ENCODE results near the gene CRIM1. TPM values are rescaled to one million over a fixed set of nuclear protein-coding genes. Genes with fewer than 3 reads are reported as not detected.

Gene CRIM1
- total RNA-seq, 1 donor from 2014 or later, result 21.7 TPM

GRCh38 chr2:36462311-36462935 is 106.8 kb downstream of the CRIM1 start:
- ATAC-seq, result no peak
- intact Hi-C loops (cut with DNase I), result no loop called here
- no peak for DNase-seq (ENCODE audit: missing footprints)

- ATAC-seq, result no peak
- intact Hi-C loops (cut with DNase I), result no loop called here
- no peak for DNase-seq (ENCODE audit: missing footprints)
These were observed 107.8 kb downstream of the CRIM1 start for GRCh38 chr2:36463365-36463764.

GRCh38 chr2:36464006-36464721 is 108.6 kb downstream of the CRIM1 start:
- no peak for DNase-seq (ENCODE audit: missing footprints)
- ATAC-seq, result no peak
- intact Hi-C loops (cut with DNase I), result no loop called here

- intact Hi-C loops (cut with DNase I), result no loop called here
- no peak for ATAC-seq
- no peak for DNase-seq (ENCODE audit: missing footprints)
These were observed 110.6 kb downstream of the CRIM1 start for GRCh38 chr2:36466135-36466534.

GRCh38 chr2:36468463-36469105 is 113.0 kb downstream of the CRIM1 start:
- intact Hi-C loops (cut with DNase I), result no loop called here
- no peak for ATAC-seq
- DNase-seq (ENCODE audit: missing footprints), result no peak

GRCh38 chr2:36469106-36469477 is 113.5 kb downstream of the CRIM1 start:
- DNase-seq (ENCODE audit: missing footprints) (no peak), ATAC-seq (no peak)
- intact Hi-C loops (cut with DNase I), result no loop called here

GRCh38 chr2:36469710-36470109 is 114.1 kb downstream of the CRIM1 start:
- intact Hi-C loops (cut with DNase I), result no loop called here
- ATAC-seq, result no peak
- no peak for DNase-seq (ENCODE audit: missing footprints)

- ATAC-seq, result no peak
- intact Hi-C loops (cut with DNase I), result no loop called here
These were observed 117.7 kb downstream of the CRIM1 start for GRCh38 chr2:36473230-36473629.

GRCh38 chr2:36476411-36476810 is 120.8 kb downstream of the CRIM1 start:
- ATAC-seq, result no peak
- DNase-seq (ENCODE audit: missing footprints), result no peak
- intact Hi-C loops (cut with DNase I), result no loop called here

More at GRCh38 chr2:36473230-36473629, 117.7 kb downstream of the CRIM1 start:
- no peak for DNase-seq (ENCODE audit: missing footprints)

- ATAC-seq, result no peak
These were observed 121.7 kb downstream of the CRIM1 start for GRCh38 chr2:36477315-36477714.

GRCh38 chr2:36477746-36478145 is 122.2 kb downstream of the CRIM1 start:
- ATAC-seq (no peak), DNase-seq (ENCODE audit: missing footprints) (no peak)
- intact Hi-C loops (cut with DNase I), result no loop called here

More at GRCh38 chr2:36477315-36477714, 121.7 kb downstream of the CRIM1 start:
- intact Hi-C loops (cut with DNase I), result no loop called here
- DNase-seq (ENCODE audit: missing footprints), result no peak

GRCh38 chr2:36478332-36478738 is 122.8 kb downstream of the CRIM1 start:
- ATAC-seq (no peak), DNase-seq (ENCODE audit: missing footprints) (no peak)
- intact Hi-C loops (cut with DNase I), result no loop called here

GRCh38 chr2:36478999-36479398 is 123.4 kb downstream of the CRIM1 start:
- DNase-seq (ENCODE audit: missing footprints) (no peak), ATAC-seq (no peak)
- intact Hi-C loops (cut with DNase I), result no loop called here

GRCh38 chr2:36479406-36479805 is 123.8 kb downstream of the CRIM1 start:
- no peak for DNase-seq (ENCODE audit: missing footprints)
- no peak for ATAC-seq
- intact Hi-C loops (cut with DNase I), result no loop called here

- ATAC-seq (no peak), DNase-seq (ENCODE audit: missing footprints) (no peak)
- intact Hi-C loops (cut with DNase I), result loop anchor here (5.0 kb wide), 1 partner anchor 73 kb away; no protein-coding TSS in a partner anchor
These were observed 124.5 kb downstream of the CRIM1 start for GRCh38 chr2:36480028-36480427.

- no peak for DNase-seq (ENCODE audit: missing footprints)
- no peak for ATAC-seq
- intact Hi-C loops (cut with DNase I), result loop anchor here (5.0 kb wide), 1 partner anchor 73 kb away; no protein-coding TSS in a partner anchor
These were observed 125.1 kb downstream of the CRIM1 start for GRCh38 chr2:36480636-36481035.

- DNase-seq (ENCODE audit: missing footprints) (no peak), ATAC-seq (no peak)
- intact Hi-C loops (cut with DNase I), result loop anchor here (5.0 kb wide), 1 partner anchor 74 kb away; no protein-coding TSS in a partner anchor
These were observed 126.1 kb downstream of the CRIM1 start for GRCh38 chr2:36481709-36482108.

- intact Hi-C loops (cut with DNase I), result loop anchor here (5.0 kb wide), 1 partner anchor 75 kb away; no protein-coding TSS in a partner anchor
- DNase-seq (ENCODE audit: missing footprints) (no peak), ATAC-seq (no peak)
These were observed 127.1 kb downstream of the CRIM1 start for GRCh38 chr2:36482576-36483214.

GRCh38 chr2:36483290-36483689 is 127.7 kb downstream of the CRIM1 start:
- intact Hi-C loops (cut with DNase I), result loop anchor here (5.0 kb wide), 1 partner anchor 76 kb away; no protein-coding TSS in a partner anchor
- DNase-seq (ENCODE audit: missing footprints) (no peak), ATAC-seq (no peak)

Data from Right ventricle myocardium inferior (tissue), 1 donor.